ENCODE data around the gene PIK3CG.

- TF ChIP-seq POLR2A (IDR thresholded peaks at IDR 0.05; ENCODE audit: low read depth, low read length) (no peak), POLR2AphosphoS5 (IDR thresholded peaks at IDR 0.05; ENCODE audit: low read depth, low read length) (no peak)
Observed at GRCh38 chr7:106827626-106828025, 37.5 kb upstream of the PIK3CG start.
